GM13977 (cell line): ENCODE results near the gene NADK.

Experiments
- DNase-seq: peaks from one replicate; pipeline ENCODE4 v3.0.0; 2012; ENCODE audit warnings: low spot score
- in situ Hi-C: fragments of 300-500 bp; cut with MboI; formaldehyde crosslinking; loops from one replicate; pipeline ENCODE4 v1.12.0; 2022; ENCODE audit warnings: low sequenced_read_pairs, low pct_unique_long_range_greater_than_20kb, mixed read lengths, inconsistent platforms; ENCODE audit not compliant: unreplicated experiment
- TF ChIP-seq, protein P1 (sequence below): IDR thresholded peaks from 2 replicates; pipeline ENCODE4 v1.5.1; 2012; ENCODE audit warnings: mild to moderate bottlenecking, control low read depth; ENCODE audit not compliant: insufficient read depth; ENCODE audit errors: extremely low read depth, missing control alignments

NADK gene

DNA sequence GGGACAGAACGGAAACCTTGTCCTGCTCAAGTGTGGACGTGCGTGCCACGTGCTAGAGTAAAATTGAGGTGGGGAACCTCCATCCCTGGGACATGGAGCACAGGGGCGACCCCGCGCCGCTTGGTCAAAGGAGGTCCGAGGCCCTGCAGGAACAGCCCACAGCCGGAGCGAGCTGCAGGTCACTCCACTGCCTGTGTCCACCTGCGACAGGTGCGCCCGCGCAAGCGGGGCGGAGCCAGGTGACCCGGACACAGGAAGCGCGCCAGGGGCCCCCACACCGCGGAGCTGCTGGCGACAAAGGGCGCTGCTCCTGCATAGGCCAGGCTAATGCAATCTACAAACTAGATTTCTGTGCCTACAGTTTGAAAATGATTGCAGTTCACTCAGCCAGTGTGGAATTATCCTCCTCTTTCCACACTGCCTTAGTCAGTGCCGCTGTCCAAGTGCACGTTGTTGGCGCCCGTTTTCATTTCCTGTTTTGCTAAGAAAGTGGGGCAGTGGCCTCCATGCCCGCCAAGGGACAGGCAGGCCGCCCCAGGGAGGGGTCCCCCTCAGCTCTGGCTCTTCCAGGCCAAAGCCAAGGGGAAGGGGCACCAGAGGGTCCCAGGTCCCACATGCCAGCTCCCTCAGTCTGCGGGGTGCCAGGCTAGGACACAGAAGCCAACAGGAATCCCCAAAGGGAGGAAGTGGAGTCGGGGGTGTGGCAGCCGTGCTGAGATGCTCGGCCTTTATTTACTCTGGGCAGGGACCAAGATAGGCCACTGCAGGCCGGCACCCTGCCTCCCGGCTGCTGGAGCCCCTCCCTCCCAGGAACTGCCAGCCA lies 4.3 kb upstream of the NADK start:
- TF ChIP-seq, protein P1, sequence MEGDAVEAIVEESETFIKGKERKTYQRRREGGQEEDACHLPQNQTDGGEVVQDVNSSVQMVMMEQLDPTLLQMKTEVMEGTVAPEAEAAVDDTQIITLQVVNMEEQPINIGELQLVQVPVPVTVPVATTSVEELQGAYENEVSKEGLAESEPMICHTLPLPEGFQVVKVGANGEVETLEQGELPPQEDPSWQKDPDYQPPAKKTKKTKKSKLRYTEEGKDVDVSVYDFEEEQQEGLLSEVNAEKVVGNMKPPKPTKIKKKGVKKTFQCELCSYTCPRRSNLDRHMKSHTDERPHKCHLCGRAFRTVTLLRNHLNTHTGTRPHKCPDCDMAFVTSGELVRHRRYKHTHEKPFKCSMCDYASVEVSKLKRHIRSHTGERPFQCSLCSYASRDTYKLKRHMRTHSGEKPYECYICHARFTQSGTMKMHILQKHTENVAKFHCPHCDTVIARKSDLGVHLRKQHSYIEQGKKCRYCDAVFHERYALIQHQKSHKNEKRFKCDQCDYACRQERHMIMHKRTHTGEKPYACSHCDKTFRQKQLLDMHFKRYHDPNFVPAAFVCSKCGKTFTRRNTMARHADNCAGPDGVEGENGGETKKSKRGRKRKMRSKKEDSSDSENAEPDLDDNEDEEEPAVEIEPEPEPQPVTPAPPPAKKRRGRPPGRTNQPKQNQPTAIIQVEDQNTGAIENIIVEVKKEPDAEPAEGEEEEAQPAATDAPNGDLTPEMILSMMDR = no peak
- in situ Hi-C loops = loop anchor here (10.0 kb wide), 1 partner anchor 122 kb away; no protein-coding TSS in a partner anchor
- no peak for DNase-seq

DNA sequence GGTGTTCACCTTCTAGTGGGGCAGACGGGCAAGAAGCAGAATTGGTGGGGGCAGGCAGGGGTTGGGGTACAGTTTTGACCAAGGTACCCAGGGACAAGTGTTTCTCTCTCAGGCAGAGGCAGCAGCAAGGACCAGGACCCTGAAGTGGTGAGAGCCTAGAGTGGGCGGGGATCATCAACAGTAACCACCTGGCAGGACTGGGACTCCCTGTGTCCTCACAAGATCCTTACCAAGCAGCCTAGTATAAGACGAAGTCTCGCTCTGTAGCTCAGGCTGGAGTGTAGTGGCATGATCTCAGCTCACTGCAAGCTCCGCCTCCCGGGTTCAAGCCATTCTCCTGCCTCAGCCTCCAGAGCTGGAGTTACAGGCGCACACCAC lies 3.2 kb upstream of the NADK start:
- in situ Hi-C loops = loop anchor here (10.0 kb wide), 1 partner anchor 123 kb away; no protein-coding TSS in a partner anchor
- TF ChIP-seq, protein P1 = no peak
- no peak for DNase-seq

DNA sequence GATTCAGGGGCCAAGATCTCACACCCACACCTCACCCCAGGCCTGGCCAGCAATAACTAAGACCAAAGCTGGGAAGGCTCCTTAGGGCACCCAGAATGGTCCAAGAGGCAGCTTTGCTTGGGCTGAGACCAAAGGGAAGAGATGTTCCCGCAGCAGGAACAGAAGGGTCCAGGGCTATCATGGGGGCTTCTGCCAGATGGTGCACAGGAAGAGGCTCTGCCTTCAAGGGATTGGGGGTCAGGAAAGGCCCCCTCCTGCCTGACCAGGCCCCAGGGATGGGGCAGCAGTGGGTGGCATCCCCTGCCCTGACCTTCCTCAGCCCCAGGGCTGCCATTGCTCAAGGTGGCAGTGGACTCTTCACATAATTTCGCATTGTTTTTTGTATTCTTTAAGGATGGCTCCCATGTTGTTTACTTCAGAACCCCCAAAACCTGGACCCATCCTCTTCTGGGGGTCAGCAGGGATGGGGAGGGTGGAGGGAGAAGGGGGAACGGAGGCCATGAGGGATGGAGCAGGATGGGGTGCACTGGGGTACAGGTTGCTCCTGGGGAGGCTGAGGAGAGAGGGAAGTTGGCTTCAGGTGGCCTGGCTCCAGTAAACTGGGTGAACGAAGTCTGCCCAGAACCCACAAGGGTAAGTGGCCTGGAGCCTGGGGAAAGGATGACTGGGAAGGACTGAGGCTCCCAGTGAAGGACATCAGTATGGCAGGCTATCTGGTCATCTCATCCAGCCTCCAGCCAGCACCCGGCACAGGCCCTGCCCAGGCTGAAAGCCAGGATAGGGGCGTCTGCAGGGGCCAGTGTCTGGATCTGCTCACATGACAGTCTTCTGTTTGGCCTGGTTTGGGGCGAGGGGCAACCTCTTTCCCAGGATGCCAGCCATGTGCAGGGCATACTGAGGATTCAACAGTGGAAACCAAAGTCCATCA lies 2.6 kb upstream of the NADK start:
- no peak for DNase-seq

DNA sequence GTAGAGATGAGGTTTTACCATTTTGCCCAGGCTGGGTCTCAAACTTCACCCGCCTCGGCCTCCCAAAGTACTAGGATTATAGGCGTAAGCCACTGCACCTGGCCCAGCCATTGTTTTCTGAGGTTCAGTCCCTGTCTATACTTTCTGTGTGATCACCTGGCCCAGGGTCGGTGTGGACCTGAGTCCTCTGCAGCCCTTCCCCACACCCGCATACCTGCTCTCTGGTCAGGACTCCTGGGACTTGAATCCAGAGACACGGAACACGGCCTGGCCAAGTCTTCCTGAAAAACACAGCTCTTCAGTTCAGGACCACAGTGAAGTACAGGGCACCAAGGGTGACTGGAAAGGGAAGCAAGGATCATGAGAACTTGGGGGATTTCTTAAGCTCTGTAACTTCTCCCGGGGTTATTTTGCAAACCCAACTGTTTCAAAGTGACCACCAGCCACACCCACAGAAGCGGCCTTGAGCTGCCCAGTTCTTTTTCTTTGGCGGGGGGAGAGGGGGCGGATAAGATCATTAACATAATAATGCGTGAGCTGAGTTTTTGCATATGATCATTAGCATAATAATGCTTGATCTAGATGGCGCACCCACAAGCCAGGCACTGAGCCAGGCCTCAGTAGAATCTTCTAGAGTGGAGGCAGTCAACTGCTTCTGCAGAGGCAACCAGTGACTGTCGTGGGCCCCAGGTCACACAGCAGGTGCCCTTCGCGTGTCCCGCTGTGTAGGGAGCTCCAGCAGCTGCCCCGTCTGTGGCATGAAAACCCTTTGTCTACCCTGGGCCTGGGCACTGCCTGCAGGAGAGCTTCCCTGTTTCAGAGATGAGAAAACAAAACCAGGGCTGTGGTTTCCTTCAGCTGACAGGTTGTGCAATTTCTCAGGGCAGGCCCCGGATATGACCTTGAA lies 1.7 kb upstream of the NADK start:
- peak; percentile 82 for DNase-seq
- TF ChIP-seq, protein P1 = no peak
- in situ Hi-C loops = loop anchor here (10.0 kb wide), 1 partner anchor 125 kb away; no protein-coding TSS in a partner anchor

More for the DNA sequence above, 2.6 kb upstream of the NADK start:
- in situ Hi-C loops = loop anchor here (10.0 kb wide), 1 partner anchor 124 kb away; no protein-coding TSS in a partner anchor
- TF ChIP-seq, protein P1 = no peak

DNA sequence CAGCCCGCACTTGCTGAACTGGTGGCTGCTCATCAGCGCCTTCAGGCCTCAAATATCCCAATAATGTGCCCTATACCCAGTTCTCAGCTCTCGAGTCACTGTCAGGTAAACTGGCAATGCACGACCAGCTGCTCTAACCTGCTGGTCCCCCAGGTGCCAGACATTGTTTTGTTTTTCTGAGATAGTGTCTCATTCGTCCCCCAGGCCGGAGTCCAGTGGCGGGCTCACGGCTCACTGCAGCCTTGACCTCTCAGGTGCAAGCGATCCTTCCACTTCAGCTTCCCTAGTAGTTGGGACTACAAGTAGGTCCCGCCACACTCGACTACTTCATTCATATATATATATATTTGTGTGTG lies 1.0 kb upstream of the NADK start:
- TF ChIP-seq, protein P1 = no peak
- no peak for DNase-seq
- in situ Hi-C loops = no loop called here
